HL-60 (cell line): Measurements from ENCODE around the gene PRSS8.

Experiments used
- GABPA ChIP-seq: IDR thresholded peaks from 2 replicates; pipeline ENCODE4 v1.6.1; 2012; ENCODE audit warnings: low read depth
- POLR2AphosphoS5 ChIP-seq: IDR thresholded peaks from 2 replicates; pipeline ENCODE4 v1.6.1; 2012; ENCODE audit warnings: low read depth
- TF ChIP-seq, protein P1 (sequence below): IDR thresholded peaks from one replicate; pipeline ENCODE4 v1.5.1; 2011; ENCODE audit warnings: low read length, control low read depth, inconsistent platforms; ENCODE audit not compliant: insufficient read depth

DNA sequence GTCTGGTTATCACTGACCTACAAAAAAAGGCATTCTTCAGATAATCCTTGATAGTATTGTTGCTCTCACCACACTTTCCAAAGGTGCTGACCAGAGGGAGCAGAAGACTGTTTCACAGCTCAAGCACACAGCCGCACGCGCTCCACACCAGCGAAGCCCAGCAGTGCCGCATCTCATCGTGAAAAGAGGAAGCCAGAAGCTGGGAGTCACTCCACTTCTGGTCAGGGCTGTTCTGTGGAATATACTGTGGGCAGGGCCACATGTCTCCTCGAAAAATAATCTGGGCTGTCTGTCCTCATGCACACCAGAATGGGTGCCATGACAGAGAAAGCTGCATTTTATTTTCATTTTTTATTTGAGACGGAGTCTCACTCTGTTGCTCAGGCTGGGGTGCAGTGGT, 21.6 kb upstream of the PRSS8 start:
- TF ChIP-seq, protein P1, sequence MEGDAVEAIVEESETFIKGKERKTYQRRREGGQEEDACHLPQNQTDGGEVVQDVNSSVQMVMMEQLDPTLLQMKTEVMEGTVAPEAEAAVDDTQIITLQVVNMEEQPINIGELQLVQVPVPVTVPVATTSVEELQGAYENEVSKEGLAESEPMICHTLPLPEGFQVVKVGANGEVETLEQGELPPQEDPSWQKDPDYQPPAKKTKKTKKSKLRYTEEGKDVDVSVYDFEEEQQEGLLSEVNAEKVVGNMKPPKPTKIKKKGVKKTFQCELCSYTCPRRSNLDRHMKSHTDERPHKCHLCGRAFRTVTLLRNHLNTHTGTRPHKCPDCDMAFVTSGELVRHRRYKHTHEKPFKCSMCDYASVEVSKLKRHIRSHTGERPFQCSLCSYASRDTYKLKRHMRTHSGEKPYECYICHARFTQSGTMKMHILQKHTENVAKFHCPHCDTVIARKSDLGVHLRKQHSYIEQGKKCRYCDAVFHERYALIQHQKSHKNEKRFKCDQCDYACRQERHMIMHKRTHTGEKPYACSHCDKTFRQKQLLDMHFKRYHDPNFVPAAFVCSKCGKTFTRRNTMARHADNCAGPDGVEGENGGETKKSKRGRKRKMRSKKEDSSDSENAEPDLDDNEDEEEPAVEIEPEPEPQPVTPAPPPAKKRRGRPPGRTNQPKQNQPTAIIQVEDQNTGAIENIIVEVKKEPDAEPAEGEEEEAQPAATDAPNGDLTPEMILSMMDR, result no peak
- no peak for TF ChIP-seq GABPA
- peak; percentile 43; the same call in 1 of the 2 replicates for TF ChIP-seq POLR2AphosphoS5
